GM19025 (cell line): ENCODE measurements around the gene FKBP3.

Experiments used
- ATAC-seq: cut with Tn5 transposase; IDR thresholded peaks from one replicate; pipeline ENCODE4 v1.9.1; 2021; ENCODE audit warnings: mild to moderate bottlenecking, low read depth, moderate library complexity; ENCODE audit not compliant: unreplicated experiment

FKBP3 gene

GRCh38 chr14:45066667-45067066 lies 67.6 kb downstream of the FKBP3 start:
- ATAC-seq, result no peak

GRCh38 chr14:45065956-45066355 lies 68.3 kb downstream of the FKBP3 start:
- no peak for ATAC-seq
